ENCODE results near the gene RAB11A.
A peak's percentile ranks its signal among the peaks of the same experiment; 100 is the strongest.

The RAB11A gene

GRCh38 chr15:65881766-65882434 lies 12.6 kb downstream of the RAB11A start:
- FAIRE-seq (no peak), DNase-seq (ENCODE audit: insufficient read length, low spot score) (no peak)

GRCh38 chr15:65883571-65883970 lies 14.3 kb downstream of the RAB11A start:
- no peak for DNase-seq (ENCODE audit: insufficient read length, low spot score)

GRCh38 chr15:65884511-65884910 lies 15.2 kb downstream of the RAB11A start:
- no peak for DNase-seq (ENCODE audit: insufficient read length, low spot score)
- no peak for FAIRE-seq

More at GRCh38 chr15:65883571-65883970, 14.3 kb downstream of the RAB11A start:
- FAIRE-seq, result no peak

- FAIRE-seq (no peak), DNase-seq (ENCODE audit: insufficient read length, low spot score) (no peak)
Measured at GRCh38 chr15:65885668-65886218, 16.5 kb downstream of the RAB11A start.

GRCh38 chr15:65887565-65887964 lies 18.3 kb downstream of the RAB11A start:
- FAIRE-seq (no peak), DNase-seq (ENCODE audit: insufficient read length, low spot score) (no peak)

GRCh38 chr15:65888981-65889380 lies 19.7 kb downstream of the RAB11A start:
- DNase-seq (ENCODE audit: insufficient read length, low spot score), result no peak

GRCh38 chr15:65893060-65893459 lies 23.8 kb downstream of the RAB11A start:
- no peak for FAIRE-seq
- DNase-seq (ENCODE audit: insufficient read length, low spot score), result no peak

More at GRCh38 chr15:65888981-65889380, 19.7 kb downstream of the RAB11A start:
- no peak for FAIRE-seq

- DNase-seq (ENCODE audit: insufficient read length, low spot score) (no peak), FAIRE-seq (no peak)
Measured at GRCh38 chr15:65896236-65896635, 26.9 kb downstream of the RAB11A start.

GRCh38 chr15:65900488-65900887 lies 31.2 kb downstream of the RAB11A start:
- DNase-seq (ENCODE audit: insufficient read length, low spot score) (no peak), FAIRE-seq (no peak)

GRCh38 chr15:65901336-65901735 lies 32.0 kb downstream of the RAB11A start:
- DNase-seq (ENCODE audit: insufficient read length, low spot score), result no peak
- FAIRE-seq, result no peak

GRCh38 chr15:65901836-65902235 lies 32.5 kb downstream of the RAB11A start:
- DNase-seq (ENCODE audit: insufficient read length, low spot score) (no peak), FAIRE-seq (no peak)

- peak; percentile 27 for DNase-seq (ENCODE audit: insufficient read length, low spot score)
- FAIRE-seq, result no peak
Measured at GRCh38 chr15:65902373-65902772, 33.1 kb downstream of the RAB11A start.

GRCh38 chr15:65903296-65904073 lies 34.2 kb downstream of the RAB11A start:
- DNase-seq (ENCODE audit: insufficient read length, low spot score), result peak; percentile 32

GRCh38 chr15:65904301-65904700 lies 35.0 kb downstream of the RAB11A start:
- FAIRE-seq (no peak), DNase-seq (ENCODE audit: insufficient read length, low spot score) (no peak)

More at GRCh38 chr15:65903296-65904073, 34.2 kb downstream of the RAB11A start:
- no peak for FAIRE-seq

- DNase-seq (ENCODE audit: insufficient read length, low spot score), result no peak
- FAIRE-seq, result no peak
Measured at GRCh38 chr15:65906396-65906795, 37.1 kb downstream of the RAB11A start.

- DNase-seq (ENCODE audit: insufficient read length, low spot score) (no peak), FAIRE-seq (no peak)
Measured at GRCh38 chr15:65907661-65908060, 38.4 kb downstream of the RAB11A start.

- DNase-seq (ENCODE audit: insufficient read length, low spot score), result no peak
- FAIRE-seq, result no peak
Measured at GRCh38 chr15:65908876-65909275, 39.6 kb downstream of the RAB11A start.

- FAIRE-seq, result no peak
- DNase-seq (ENCODE audit: insufficient read length, low spot score), result no peak
Measured at GRCh38 chr15:65909831-65910230, 40.5 kb downstream of the RAB11A start.

- FAIRE-seq, result no peak
- DNase-seq (ENCODE audit: insufficient read length, low spot score), result no peak
Measured at GRCh38 chr15:65910341-65910740, 41.0 kb downstream of the RAB11A start.

- no peak for FAIRE-seq
- DNase-seq (ENCODE audit: insufficient read length, low spot score), result no peak
Measured at GRCh38 chr15:65912235-65912634, 42.9 kb downstream of the RAB11A start.

GRCh38 chr15:65913631-65914199 lies 44.4 kb downstream of the RAB11A start:
- FAIRE-seq (no peak), DNase-seq (ENCODE audit: insufficient read length, low spot score) (no peak)

Data from HTR-8/SVneo (cell line).